DOHH2 (cell line): ENCODE data around the gene ALDH1L1.

Source experiments
- H3F3A ChIP-seq: fragments of 200-600 bp; sonication (generic), shearing (Covaris generic); 2 replicates; pipeline ENCODE4 v1.6.0; 2016; ENCODE audit warnings: antibody characterized with exemption, mild to moderate bottlenecking; ENCODE audit not compliant: control insufficient read depth, insufficient read depth
- H3K27ac ChIP-seq: fragments of 200-600 bp; sonication (generic); 2 replicates; pipeline ENCODE4 v1.5.1; 2014; ENCODE audit warnings: low read depth, mild to moderate bottlenecking, low read length, moderate library complexity
- H3K27me3 ChIP-seq: fragments of 200-600 bp; sonication (generic); 2 replicates; pipeline ENCODE4 v1.6.1; 2014; ENCODE audit warnings: mild to moderate bottlenecking, low read length, mixed read lengths; ENCODE audit not compliant: control insufficient read depth
- H3K36me3 ChIP-seq: fragments of 200-600 bp; sonication (generic); 2 replicates; pipeline ENCODE4 v1.6.1; 2014; ENCODE audit warnings: mild to moderate bottlenecking, low read length, moderate library complexity, mixed read lengths; ENCODE audit not compliant: control insufficient read depth
- H3K4me1 ChIP-seq: fragments of 200-600 bp; sonication (generic); 2 replicates; pipeline ENCODE4 v1.6.1; 2014; ENCODE audit warnings: mild to moderate bottlenecking, low read length, mixed read lengths; ENCODE audit not compliant: control insufficient read depth
- H3K4me2 ChIP-seq: fragments of 200-600 bp; sonication (generic); 2 replicates; pipeline ENCODE4 v1.6.0; 2014; ENCODE audit warnings: mild to moderate bottlenecking, low read length, moderate library complexity
- H3K4me3 ChIP-seq: fragments of 200-600 bp; sonication (generic); 2 replicates; pipeline ENCODE4 v1.5.1; 2014; ENCODE audit warnings: mild to moderate bottlenecking, low read length, mixed read lengths
- H3K79me2 ChIP-seq: fragments of 200-600 bp; sonication (generic); 2 replicates; pipeline ENCODE4 v1.6.1; 2014; ENCODE audit warnings: mild to moderate bottlenecking, low read length, mixed read lengths; ENCODE audit not compliant: control insufficient read depth
- H3K9me2 ChIP-seq: fragments of 200-600 bp; sonication (generic); replicated peaks from 2 replicates; pipeline ENCODE4 v1.6.1; 2014; ENCODE audit warnings: mild to moderate bottlenecking, low read length, mixed read lengths; ENCODE audit not compliant: control insufficient read depth
- H3K9me3 ChIP-seq: fragments of 200-600 bp; sonication (generic); 2 replicates; pipeline ENCODE4 v1.6.1; 2014; ENCODE audit warnings: antibody characterized with exemption, low read length, mixed read lengths; ENCODE audit not compliant: control insufficient read depth, insufficient read depth
- H4K20me1 ChIP-seq: fragments of 200-600 bp; sonication (generic); 2 replicates; pipeline ENCODE4 v1.6.0; 2014; ENCODE audit warnings: low read depth, mild to moderate bottlenecking, antibody characterized with exemption, low read length, moderate library complexity; ENCODE audit not compliant: control insufficient read depth, insufficient read depth
- CTCF ChIP-seq: fragments of 200-600 bp; sonication (generic); IDR thresholded peaks from one replicate; pipeline ENCODE4 v1.5.1; 2014; ENCODE audit warnings: antibody characterized with exemption, mild to moderate bottlenecking, low read depth, low read length; ENCODE audit not compliant: poor library complexity, severe bottlenecking
- EZH2phosphoT487 ChIP-seq: fragments of 200-600 bp; sonication (generic); IDR thresholded peaks from 2 replicates; pipeline ENCODE4 v1.6.1; 2017; ENCODE audit warnings: borderline replicate concordance, mild to moderate bottlenecking, antibody characterized with exemption, low read length, moderate library complexity, mixed read lengths

The ALDH1L1 gene

GRCh38 chr3:126152901-126153694 is 27.3 kb downstream of the ALDH1L1 start:
- Histone ChIP-seq H3K4me1 (no peaks in the 10 kb centered on the region), H3K4me3 (no peak overlapping the region), H3F3A (no peaks in the 10 kb centered on the region), H3K9me3 (no peaks in the 10 kb centered on the region), H3K9me2 (no peaks in the 10 kb centered on the region), H3K36me3 (no peaks in the 10 kb centered on the region), H3K27ac (no peak overlapping the region), H3K79me2 (no peaks in the 10 kb centered on the region), H3K27me3 (no peaks in the 10 kb centered on the region), H3K4me2 (no peak overlapping the region), H4K20me1 (no peaks in the 10 kb centered on the region)
- no peak for TF ChIP-seq EZH2phosphoT487
- no peak for TF ChIP-seq CTCF

GRCh38 chr3:126152458-126152857 is 27.9 kb downstream of the ALDH1L1 start:
- no peak overlapping the region for H3K4me3 ChIP-seq
- no peaks in the 10 kb centered on the region for H4K20me1 ChIP-seq
- H3K36me3 ChIP-seq, result no peaks in the 10 kb centered on the region
- no peak overlapping the region for H3K27ac ChIP-seq
- H3K9me3 ChIP-seq, result no peaks in the 10 kb centered on the region
- TF ChIP-seq CTCF, result no peak
- no peak for TF ChIP-seq EZH2phosphoT487
- no peaks in the 10 kb centered on the region for H3F3A ChIP-seq
- H3K9me2 ChIP-seq, result no peaks in the 10 kb centered on the region
- H3K4me1 ChIP-seq, result no peaks in the 10 kb centered on the region
- no peak overlapping the region for H3K4me2 ChIP-seq
- H3K27me3 ChIP-seq, result no peaks in the 10 kb centered on the region
- no peaks in the 10 kb centered on the region for H3K79me2 ChIP-seq

- no peaks in the 10 kb centered on the region for H3K4me1 ChIP-seq
- no peak overlapping the region for H3K27ac ChIP-seq
- no peaks in the 10 kb centered on the region for H3K36me3 ChIP-seq
- no peaks in the 10 kb centered on the region for H3F3A ChIP-seq
- no peaks in the 10 kb centered on the region for H3K9me3 ChIP-seq
- H3K4me2 ChIP-seq, result no peak overlapping the region
- H3K27me3 ChIP-seq, result no peaks in the 10 kb centered on the region
- no peak for TF ChIP-seq CTCF
- TF ChIP-seq EZH2phosphoT487, result no peak
- no peak overlapping the region for H3K4me3 ChIP-seq
- H3K79me2 ChIP-seq, result no peaks in the 10 kb centered on the region
- H3K9me2 ChIP-seq, result no peaks in the 10 kb centered on the region
- no peaks in the 10 kb centered on the region for H4K20me1 ChIP-seq
Measured at GRCh38 chr3:126151562-126152302, 28.7 kb downstream of the ALDH1L1 start.
